ENCODE data around the gene GPHN.
"Not testable (repeated sequence)": the region's sequence is repeated elsewhere in the genome, so short reads cannot be mapped to it uniquely, and the experiment has no call there.

The GPHN gene

DNA sequence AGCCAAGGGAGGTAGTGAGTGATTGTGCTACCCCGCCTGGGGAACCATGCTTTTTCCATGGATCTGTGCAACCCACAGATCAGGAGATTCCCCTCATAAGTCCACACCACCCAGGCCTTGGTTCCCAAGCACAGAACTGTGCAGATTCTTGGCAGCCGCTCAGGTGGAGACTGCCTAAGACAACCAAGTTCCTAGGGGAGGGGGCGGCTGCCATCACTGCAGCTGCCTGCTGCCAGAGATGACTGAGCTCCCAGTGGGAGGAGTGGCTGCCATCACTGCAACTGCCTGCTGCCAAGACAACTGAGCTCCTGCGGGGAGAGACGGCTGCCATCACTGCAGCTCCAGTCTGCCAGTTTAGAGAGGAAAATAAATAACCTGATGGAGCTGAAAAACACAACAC is 542.9 kb downstream of the GPHN start:
- DNase-seq (ENCODE audit: low read depth in 2 of 2) = no peak

DNA sequence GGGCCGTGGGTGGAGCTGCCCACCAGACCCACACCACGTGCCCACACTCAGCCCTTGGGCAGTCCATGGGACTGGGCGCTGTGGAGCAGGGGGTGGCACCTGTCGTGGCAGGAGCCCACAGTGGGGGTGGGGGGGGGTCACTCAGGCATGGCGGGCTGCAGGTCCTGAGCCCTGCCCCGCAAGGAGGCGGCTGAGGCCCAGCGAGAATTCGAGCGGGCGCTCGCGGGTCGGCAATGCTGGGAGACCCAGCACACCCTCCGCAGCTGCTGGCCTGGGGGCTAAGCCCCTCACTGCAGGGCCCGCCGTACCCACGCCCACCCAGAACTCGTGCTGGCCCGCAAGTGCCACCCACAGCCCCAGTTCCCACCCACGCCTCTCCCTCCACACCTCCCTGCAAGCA is 548.7 kb downstream of the GPHN start:
- DNase-seq (ENCODE audit: low read depth in 2 of 2) = no peak

- DNase-seq (ENCODE audit: low read depth in 2 of 2) = no peak
Observed at GRCh38 chr14:67059596-67059995, 551.6 kb downstream of the GPHN start.

- no peak for DNase-seq (ENCODE audit: low read depth in 2 of 2)
Observed at GRCh38 chr14:67060546-67060945, 552.6 kb downstream of the GPHN start.

GRCh38 chr14:67067070-67067814 is 559.3 kb downstream of the GPHN start:
- not testable (repeated sequence) for DNase-seq (ENCODE audit: low read depth in 2 of 2)

DNA sequence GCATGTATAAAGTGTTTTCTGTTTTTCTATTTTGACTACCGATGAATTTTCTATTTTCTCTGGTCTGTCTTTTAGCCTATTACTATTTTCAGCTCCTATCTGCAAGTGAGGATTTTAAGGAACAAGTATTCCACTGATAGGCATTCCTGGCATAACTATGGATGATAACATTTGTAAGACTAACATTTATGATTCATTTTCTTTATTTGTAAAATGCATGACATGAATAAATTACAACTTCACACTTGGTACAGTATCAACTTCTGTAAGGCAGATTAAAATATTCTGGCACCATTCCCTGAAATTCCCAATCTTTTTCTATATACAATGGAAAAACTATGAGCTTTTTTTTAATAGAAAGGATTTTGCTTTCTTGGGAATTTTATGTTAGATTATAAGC is 560.3 kb downstream of the GPHN start:
- DNase-seq (ENCODE audit: low read depth in 2 of 2) = no peak

DNA sequence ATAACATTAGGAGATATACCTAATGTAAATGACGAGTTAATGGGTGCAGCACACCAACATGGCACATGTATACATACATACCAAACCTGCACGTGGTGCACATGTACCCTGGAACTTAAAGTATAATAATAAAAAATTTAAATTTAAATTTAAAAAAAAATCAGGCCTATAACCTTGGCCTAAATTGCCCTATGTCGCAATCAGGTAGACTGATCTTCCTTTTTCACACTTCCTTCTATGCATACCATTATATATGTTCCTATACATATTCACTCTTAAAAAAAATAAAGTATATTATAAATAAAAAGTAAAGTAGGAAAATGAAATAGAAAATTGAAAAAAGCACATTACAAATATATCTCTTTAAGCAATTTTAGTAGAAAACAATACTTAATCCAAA is 563.6 kb downstream of the GPHN start:
- DNase-seq (ENCODE audit: low read depth in 2 of 2) = no peak

GRCh38 chr14:67077921-67078320 is 570.0 kb downstream of the GPHN start:
- no peak for DNase-seq (ENCODE audit: low read depth in 2 of 2)

GRCh38 chr14:67079846-67080245 is 571.9 kb downstream of the GPHN start:
- no peak for DNase-seq (ENCODE audit: low read depth in 2 of 2)

- DNase-seq (ENCODE audit: low read depth in 2 of 2) = no peak
Observed at GRCh38 chr14:67108230-67108629, 600.3 kb downstream of the GPHN start.

DNA sequence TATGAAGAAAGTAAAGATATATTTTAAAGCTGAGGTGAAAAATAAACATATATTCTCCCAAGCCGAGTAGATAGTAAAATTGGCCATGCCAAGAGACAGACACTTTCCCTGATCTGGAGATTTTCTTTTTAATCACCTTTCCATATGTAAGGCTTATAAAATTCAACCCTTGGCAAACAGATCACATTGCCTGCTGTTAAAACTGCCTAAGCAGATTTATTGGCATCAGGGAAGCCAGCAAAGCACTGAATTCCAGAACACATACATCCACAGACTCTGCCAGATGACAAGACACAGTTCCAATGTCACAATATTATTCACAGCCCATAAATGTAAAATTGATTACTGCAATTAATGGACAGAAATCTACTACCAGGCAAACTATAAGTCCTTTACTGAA is 603.1 kb downstream of the GPHN start:
- DNase-seq (ENCODE audit: low read depth in 2 of 2) = no peak

DNA sequence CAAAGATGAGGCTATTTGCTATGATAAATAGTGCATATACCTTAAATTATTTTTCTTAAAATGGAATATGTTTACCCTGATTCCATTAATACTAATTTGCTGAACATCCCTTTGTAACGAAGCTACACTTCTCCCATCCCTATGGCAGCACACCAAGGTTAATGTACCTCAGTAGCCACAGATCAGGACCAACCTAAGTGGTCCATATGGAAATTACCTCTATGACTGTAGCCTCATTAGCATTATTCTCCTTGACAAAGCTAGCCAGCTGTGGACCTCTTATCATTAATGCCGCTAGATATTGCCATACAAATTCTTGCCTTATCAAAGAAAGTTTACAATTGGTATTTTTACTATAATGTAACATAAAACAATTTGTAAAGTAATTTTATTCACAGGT is 604.4 kb downstream of the GPHN start:
- DNase-seq (ENCODE audit: low read depth in 2 of 2) = no peak

DNA sequence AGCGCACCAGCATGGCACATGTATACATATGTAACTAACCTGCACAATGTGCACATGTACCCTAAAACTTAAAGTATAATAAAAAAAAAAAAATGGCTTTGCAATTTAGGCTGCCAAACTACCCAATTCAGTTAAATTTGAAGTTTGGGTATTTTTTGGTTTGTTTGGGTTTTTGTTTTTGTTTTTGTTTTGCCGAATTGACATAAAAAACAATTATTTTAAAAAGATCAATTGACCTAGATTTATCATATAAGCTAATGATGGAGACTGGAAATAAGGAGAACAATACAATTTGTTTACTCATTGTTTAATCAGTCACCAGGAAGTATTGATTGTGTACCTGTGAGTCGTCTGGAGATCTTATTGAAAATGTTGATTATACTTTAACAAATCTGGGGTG is 619.2 kb downstream of the GPHN start:
- no peak for DNase-seq (ENCODE audit: low read depth in 2 of 2)

DNA sequence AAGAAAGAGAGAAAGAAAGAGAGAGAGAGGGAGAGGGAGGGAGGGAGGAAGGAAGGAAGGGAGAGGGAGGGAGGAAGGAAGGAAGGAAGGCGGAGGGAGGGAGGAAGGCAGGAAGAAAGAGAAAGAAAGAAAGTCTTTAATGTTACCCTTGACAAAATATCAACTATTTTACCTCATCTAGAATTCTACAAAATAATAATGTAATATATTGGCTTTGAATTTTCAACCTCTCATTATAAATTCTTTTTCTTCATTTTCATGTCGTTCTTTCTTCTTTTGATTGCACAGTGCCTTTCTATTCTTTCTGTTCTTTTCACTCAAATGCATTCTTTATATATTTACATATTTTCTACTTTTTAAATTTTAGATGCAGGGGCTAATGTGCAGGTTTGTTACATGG is 621.8 kb downstream of the GPHN start:
- DNase-seq (ENCODE audit: low read depth in 2 of 2) = no peak

DNA sequence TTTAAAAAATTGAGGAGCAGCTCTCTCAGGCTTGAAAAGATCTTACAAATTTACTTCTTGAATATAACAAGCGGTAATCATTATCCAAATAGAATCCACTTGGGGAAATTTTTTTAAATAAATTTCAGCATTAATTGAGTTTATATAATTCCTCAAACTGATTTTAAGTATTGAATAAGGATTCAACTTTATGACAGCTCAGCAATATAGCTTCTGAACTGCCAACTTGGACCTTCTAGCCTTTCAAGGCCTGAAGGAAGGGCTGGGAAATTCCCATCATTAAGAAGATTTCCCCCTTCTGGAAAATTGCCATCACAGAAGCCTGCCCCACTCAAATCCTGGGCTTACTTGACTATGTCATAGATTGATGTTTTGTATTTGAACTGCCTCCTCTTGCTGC is 623.7 kb downstream of the GPHN start:
- no peak for DNase-seq (ENCODE audit: low read depth in 2 of 2)

DNA sequence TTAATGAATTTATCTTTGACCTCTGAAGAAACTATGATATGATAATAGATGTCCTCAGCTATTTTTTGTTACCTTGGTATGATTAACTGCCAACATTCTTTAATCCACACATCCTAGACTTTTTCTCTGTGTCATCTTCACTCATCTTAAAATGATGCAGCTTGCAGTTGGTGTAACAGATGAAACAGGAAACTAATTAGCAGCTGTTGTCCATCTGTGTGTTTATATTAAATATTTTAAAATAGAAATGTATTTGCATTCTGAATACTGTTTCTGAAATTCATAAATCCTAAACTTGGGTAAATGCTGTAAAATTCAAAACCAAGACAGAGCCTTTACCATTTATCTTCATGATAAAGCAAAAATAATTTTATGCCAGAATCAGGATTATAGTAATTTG is 625.2 kb downstream of the GPHN start:
- no peak for DNase-seq (ENCODE audit: low read depth in 2 of 2)

DNA sequence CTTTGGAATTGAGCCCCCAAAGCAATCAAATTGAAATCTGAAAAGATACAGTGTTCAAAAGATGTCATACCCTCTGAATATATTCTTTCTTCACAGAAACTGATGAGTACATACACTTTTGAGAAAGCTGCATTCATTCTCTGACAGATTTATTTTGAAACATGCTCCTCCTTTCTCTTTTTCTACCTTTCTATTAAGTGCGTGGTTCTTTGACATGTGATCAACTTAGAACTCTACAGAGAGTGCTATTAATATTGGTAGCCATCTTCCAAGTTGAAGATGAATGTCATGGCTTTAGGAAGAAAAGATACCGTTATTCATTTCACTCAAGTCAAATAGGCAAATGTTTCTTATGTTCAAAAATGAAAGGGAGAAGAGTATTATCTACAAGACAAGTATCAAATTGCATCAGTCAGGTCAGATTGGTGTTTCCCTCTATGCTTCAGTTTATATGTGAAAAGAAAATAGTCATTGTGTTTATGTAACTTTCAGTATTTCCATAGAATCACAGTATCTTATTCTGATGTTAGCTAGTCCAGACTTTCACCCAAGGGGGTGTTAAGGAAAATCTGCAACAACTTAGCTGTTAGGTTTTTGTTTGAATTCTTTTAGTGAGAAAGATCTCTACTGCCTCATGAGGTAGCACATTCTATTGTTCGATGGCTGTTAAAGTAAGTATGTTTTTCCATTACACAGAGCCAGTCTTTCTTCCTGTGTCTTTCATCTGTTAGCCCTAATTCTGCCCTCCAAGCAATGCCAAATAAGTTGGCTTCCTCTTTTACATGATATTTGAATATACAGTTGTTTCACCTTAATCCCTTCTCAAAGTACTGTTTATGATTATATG is 625.9 kb downstream of the GPHN start:
- DNase-seq (ENCODE audit: low read depth in 2 of 2) = no peak

GRCh38 chr14:67137744-67138371 is 629.9 kb downstream of the GPHN start:
- DNase-seq (ENCODE audit: low read depth in 2 of 2) = no peak

DNA sequence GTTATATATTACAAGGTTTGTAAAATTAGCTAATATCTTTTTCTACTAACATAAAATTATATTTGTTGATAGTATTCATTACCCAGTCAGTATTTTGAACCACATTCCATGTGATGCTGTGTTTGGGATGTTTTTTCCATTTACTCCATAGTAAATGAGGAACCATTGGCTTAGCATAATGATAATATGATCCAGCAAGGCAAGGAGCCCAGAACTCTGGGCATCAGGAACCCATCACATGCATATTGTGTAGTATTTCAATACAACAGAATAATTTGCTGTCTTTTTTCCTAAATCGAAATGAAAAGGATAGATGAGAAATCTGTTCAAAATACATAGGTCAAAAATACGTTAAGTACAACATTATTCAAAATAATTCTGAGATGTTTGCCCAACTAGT is 632.6 kb downstream of the GPHN start:
- DNase-seq (ENCODE audit: low read depth in 2 of 2) = no peak

- no peak for DNase-seq (ENCODE audit: low read depth in 2 of 2)
Observed at GRCh38 chr14:67141146-67141900, 633.4 kb downstream of the GPHN start.

GRCh38 chr14:67151082-67151666 is 643.2 kb downstream of the GPHN start:
- DNase-seq (ENCODE audit: low read depth in 2 of 2) = no peak

GRCh38 chr14:67158566-67158965 is 650.6 kb downstream of the GPHN start:
- DNase-seq (ENCODE audit: low read depth in 2 of 2) = no peak
